ENCODE results near the gene LAX1.
"Not testable (repeated sequence)": the region's sequence is repeated elsewhere in the genome, so short reads cannot be mapped to it uniquely, and the experiment has no call there.

LAX1 gene

DNA sequence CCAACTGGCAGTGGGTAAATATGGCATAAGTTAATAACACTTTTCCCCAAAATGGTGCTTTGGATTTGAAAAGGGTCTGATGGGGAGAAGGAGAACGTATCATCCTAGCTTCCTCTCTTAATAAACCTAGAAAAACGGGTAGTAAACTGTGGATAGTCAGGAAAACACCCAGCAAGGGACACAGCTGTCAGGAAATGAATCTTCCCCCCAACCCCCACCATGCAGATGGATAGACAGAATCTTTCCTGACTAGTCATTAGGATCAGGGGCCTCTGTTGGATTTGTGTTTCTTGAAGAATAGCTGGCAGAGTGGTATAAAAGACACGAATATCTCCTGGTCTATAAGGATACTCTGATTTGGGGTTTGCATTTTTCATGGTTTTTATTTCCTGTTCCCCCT lies 22.5 kb upstream of the LAX1 start:
- no peak for DNase-seq (ENCODE audit: extremely low read depth, low read depth)
- H3K4me3 ChIP-seq (replicated peaks; ENCODE audit: low read depth, low read length): no peak overlapping the region
- TF ChIP-seq, protein P1, sequence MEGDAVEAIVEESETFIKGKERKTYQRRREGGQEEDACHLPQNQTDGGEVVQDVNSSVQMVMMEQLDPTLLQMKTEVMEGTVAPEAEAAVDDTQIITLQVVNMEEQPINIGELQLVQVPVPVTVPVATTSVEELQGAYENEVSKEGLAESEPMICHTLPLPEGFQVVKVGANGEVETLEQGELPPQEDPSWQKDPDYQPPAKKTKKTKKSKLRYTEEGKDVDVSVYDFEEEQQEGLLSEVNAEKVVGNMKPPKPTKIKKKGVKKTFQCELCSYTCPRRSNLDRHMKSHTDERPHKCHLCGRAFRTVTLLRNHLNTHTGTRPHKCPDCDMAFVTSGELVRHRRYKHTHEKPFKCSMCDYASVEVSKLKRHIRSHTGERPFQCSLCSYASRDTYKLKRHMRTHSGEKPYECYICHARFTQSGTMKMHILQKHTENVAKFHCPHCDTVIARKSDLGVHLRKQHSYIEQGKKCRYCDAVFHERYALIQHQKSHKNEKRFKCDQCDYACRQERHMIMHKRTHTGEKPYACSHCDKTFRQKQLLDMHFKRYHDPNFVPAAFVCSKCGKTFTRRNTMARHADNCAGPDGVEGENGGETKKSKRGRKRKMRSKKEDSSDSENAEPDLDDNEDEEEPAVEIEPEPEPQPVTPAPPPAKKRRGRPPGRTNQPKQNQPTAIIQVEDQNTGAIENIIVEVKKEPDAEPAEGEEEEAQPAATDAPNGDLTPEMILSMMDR (IDR thresholded peaks at IDR 0.05; ENCODE audit: low read depth, low read length, missing control alignments): no peak

DNA sequence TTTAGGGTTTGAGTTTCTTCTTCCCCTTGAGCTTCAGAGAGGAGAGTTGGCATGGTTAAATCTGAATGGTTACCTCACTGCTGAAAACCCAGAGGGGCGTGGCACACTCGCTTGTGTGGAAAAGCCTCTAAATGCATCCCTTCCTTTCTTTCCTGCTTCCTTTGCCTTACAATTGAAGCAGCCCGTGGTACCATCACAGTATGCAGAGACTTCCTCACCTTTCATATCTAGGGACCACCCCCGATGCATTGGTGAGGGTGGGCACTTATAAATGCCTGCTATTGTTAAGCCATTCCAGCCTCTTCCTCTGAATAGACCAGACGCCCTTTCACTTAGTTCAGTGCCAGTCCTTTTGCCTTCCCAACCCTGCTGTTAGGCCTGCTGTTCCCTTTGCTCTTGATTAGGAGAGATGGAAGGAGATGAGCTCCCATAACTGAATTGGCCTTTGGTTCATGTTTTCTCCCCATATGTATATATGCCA lies 21.9 kb upstream of the LAX1 start:
- no peak overlapping the region for H3K4me3 ChIP-seq (replicated peaks; ENCODE audit: low read depth, low read length)
- no peak for DNase-seq (ENCODE audit: extremely low read depth, low read depth)
- TF ChIP-seq, protein P1 (IDR thresholded peaks at IDR 0.05; ENCODE audit: low read depth, low read length, missing control alignments): no peak

DNA sequence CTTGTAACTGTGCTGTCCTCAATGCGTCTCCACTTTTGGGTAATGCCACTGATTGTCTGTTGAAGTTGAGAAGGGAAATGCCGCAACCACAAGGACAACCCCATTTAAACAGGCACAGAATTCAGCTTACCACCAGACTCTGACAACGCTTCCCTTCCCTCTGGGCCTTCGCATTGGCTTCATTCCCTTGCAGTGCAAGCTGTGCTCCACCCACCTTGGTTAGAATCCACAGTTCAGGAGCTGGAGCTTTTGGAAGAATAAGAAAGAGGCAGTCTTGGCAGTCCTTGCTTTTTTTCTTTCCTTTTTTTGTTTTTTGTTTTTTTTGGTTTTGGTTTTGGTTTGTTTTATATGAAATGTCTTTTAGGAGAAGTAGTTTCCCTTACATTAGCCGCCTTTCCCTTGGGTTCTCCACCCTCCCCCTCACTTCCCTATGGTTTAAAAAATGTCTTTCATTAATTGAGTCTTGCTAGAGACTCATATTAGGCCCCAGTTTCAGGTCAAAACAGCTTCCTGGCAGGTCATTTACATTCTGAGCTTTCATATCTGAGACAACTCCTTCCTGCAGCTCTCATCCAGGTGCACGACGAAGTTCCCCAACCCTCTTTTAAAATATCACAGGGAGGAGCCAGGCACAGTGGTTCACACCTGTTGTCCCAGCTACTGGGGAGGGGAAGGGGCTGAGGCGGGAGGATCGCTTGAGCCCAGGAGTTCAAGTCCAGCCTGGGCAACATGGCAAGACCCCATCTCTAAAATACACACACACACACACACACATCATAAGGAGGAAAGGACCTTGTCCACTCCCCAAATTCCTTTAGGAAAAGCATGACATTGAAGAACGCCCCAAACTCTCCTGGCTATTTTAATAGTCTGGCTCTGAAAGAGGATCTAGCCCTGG lies 20.7 kb upstream of the LAX1 start:
- DNase-seq (ENCODE audit: extremely low read depth, low read depth): no peak
- TF ChIP-seq, protein P1 (IDR thresholded peaks at IDR 0.05; ENCODE audit: low read depth, low read length, missing control alignments): no peak
- no peak overlapping the region for H3K4me3 ChIP-seq (replicated peaks; ENCODE audit: low read depth, low read length)

DNA sequence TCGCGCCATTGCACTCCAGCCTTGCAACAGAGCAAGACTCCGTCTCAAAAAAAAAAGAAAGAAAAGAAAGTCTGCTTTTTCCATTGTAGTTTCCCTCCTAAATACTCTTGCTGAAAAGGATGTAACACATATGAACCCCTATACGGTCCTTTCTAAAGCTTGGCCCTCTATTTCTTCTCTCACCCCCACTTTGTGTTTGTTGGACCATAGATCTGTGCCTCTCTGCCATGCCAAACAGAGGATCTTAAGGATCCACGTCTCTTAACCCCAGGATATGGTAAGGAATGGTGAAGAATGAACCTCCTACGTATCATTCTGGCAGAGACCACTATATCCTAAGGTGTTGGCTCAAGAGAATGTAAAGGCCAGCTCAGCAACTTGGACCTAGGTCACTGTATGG lies 18.7 kb upstream of the LAX1 start:
- H3K4me3 ChIP-seq (replicated peaks; ENCODE audit: low read depth, low read length): no peak overlapping the region
- no peak for DNase-seq (ENCODE audit: extremely low read depth, low read depth)
- TF ChIP-seq, protein P1 (IDR thresholded peaks at IDR 0.05; ENCODE audit: low read depth, low read length, missing control alignments): no peak

DNA sequence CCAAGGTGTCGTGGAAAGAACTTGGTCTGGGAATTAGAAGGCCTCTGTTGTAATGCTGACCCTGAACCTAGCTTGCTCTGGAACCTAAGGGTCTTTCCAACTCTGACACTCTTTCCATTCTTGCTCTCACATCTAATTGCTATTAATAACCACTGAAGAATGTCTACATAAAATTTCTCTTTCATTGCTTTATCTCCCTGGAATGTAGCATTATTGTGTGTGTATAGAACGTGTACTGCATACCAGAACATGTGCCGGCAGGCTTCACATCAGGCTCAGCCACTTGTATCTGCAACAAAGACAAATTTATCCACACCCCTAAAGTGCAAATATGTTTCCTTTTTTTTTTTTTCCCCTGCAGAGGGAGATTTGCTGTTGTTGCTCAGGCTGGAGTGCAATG lies 13.9 kb upstream of the LAX1 start:
- H3K4me3 ChIP-seq (replicated peaks; ENCODE audit: low read depth, low read length): no peak overlapping the region
- DNase-seq (ENCODE audit: extremely low read depth, low read depth): no peak
- TF ChIP-seq, protein P1 (IDR thresholded peaks at IDR 0.05; ENCODE audit: low read depth, low read length, missing control alignments): no peak

DNA sequence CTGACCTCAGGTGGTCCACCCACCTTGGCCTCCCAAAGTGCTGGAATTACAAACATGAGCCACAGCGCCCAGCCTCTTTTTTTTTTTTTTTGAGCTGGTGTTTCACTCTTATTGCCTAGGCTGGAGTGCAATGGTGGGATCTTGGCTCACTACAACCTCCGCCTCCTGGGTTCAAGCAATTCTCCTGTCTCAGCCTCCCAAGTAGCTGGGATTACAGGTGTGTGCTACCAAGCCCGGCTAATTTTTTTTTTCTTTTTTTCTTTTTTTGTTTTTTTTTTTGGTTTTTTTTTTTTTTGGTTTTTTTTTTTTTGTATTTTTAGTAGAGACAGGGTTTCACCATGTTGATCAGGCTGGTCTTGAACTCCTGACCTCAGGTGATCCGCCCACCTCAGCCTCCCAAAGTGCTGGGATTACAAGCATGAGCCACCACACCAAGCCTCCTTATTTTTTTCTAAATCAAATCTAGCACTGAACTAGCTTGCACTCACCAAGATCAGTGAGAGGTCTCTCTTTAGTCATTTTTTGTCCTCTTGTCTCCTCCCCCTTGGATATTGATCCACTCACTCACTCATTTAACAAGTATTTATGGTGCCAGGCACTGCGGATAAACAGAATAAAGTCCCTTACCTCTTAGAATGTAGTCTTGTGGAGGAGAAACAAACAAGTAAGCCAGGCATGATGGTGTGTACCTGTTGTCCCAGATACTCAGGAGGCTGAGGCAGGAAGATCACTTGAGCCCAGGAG lies 13.2 kb upstream of the LAX1 start:
- DNase-seq (ENCODE audit: extremely low read depth, low read depth); H3K4me3 ChIP-seq (replicated peaks; ENCODE audit: low read depth, low read length): not testable (repeated sequence)

DNA sequence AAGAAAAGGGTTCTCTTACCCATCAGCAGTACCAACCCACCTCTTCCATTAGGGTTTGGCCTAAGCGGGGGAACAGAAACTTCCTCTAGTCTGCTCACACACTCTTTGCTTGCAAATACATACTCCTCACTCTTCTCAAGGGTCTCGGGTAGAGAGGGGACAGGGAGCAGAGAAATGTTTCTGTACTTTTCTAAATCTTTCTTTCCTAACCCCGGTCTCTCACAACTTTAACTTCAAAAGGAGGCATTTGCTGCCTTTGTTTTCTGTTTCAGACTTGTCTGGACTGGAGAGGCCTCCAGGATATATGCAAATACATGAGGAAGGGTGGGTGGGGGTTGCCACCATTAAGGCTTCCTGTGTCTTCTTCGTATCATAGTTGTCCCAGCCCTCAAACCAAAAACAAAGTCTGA lies 10.5 kb upstream of the LAX1 start:
- TF ChIP-seq, protein P1 (IDR thresholded peaks at IDR 0.05; ENCODE audit: low read depth, low read length, missing control alignments): no peak
- DNase-seq (ENCODE audit: extremely low read depth, low read depth): no peak
- no peak overlapping the region for H3K4me3 ChIP-seq (replicated peaks; ENCODE audit: low read depth, low read length)

All from HFF-Myc (cell line).